Fibroblast of skin of back (primary cell): ENCODE measurements around the gene OVOL3.
A peak's percentile ranks its signal among the peaks of the same experiment; 100 is the strongest.
"Not testable (repeated sequence)": the region's sequence is repeated elsewhere in the genome, so short reads cannot be mapped to it uniquely, and the experiment has no call there.

ENCODE experiments used
- DNase-seq: peaks from one replicate; pipeline ENCODE4 v3.0.0-alpha.2; 2013

OVOL3 gene

GRCh38 chr19:36101550-36102327 is 9.2 kb upstream of the OVOL3 start:
- no peak for DNase-seq

GRCh38 chr19:36103040-36103626 is 7.8 kb upstream of the OVOL3 start:
- no peak for DNase-seq

- DNase-seq, result peak; percentile 11
These were observed 6.9 kb upstream of the OVOL3 start for GRCh38 chr19:36103842-36104552.

- DNase-seq, result no peak
These were observed 4.5 kb upstream of the OVOL3 start for GRCh38 chr19:36106441-36106840.

- DNase-seq, result no peak
These were observed 4.0 kb upstream of the OVOL3 start for GRCh38 chr19:36106991-36107390.

GRCh38 chr19:36108684-36109083 is 2.3 kb upstream of the OVOL3 start:
- no peak for DNase-seq

- DNase-seq, result no peak
These were observed 227 bp downstream of the OVOL3 start for GRCh38 chr19:36111200-36111539.

- no peak for DNase-seq
These were observed 1.7 kb downstream of the OVOL3 start for GRCh38 chr19:36112678-36113077.

- no peak for DNase-seq
These were observed 2.5 kb downstream of the OVOL3 start for GRCh38 chr19:36113425-36113824.

GRCh38 chr19:36113894-36114720 is 3.2 kb downstream of the OVOL3 start:
- peak; percentile 41 for DNase-seq

- peak; percentile 100 for DNase-seq
These were observed 3.9 kb downstream of the OVOL3 start, which contains the start of gene POLR2I for GRCh38 chr19:36114721-36115452. Gene POLR2I, minus strand, starts transcription at chr19:36114875. Its CDS starts 19 bp downstream, at chr19:36114856.

GRCh38 chr19:36115453-36116343 is 4.8 kb downstream of the OVOL3 start, which contains the start of gene TBCB:
Gene TBCB, plus strand, starts transcription at chr19:36115468. Its CDS starts 93 bp downstream, at chr19:36115561.
- peak; percentile 56 for DNase-seq

- no peak for DNase-seq
These were observed 5.3 kb downstream of the OVOL3 start for GRCh38 chr19:36116344-36116637.

GRCh38 chr19:36120092-36120983 is 9.4 kb downstream of the OVOL3 start:
- DNase-seq, result no peak

GRCh38 chr19:36120984-36121358 is 10.0 kb downstream of the OVOL3 start:
- no peak for DNase-seq

GRCh38 chr19:36121486-36122124 is 10.7 kb downstream of the OVOL3 start:
- no peak for DNase-seq

GRCh38 chr19:36125557-36125956 is 14.6 kb downstream of the OVOL3 start:
- DNase-seq, result no peak

GRCh38 chr19:36128392-36128736 is 17.4 kb downstream of the OVOL3 start:
- no peak for DNase-seq

- not testable (repeated sequence) for DNase-seq
These were observed 20.3 kb downstream of the OVOL3 start for GRCh38 chr19:36131221-36131620.

GRCh38 chr19:36134867-36135266 is 23.9 kb downstream of the OVOL3 start:
- not testable (repeated sequence) for DNase-seq
